Measurements from ENCODE around the gene D2HGDH.

D2HGDH gene

DNA sequence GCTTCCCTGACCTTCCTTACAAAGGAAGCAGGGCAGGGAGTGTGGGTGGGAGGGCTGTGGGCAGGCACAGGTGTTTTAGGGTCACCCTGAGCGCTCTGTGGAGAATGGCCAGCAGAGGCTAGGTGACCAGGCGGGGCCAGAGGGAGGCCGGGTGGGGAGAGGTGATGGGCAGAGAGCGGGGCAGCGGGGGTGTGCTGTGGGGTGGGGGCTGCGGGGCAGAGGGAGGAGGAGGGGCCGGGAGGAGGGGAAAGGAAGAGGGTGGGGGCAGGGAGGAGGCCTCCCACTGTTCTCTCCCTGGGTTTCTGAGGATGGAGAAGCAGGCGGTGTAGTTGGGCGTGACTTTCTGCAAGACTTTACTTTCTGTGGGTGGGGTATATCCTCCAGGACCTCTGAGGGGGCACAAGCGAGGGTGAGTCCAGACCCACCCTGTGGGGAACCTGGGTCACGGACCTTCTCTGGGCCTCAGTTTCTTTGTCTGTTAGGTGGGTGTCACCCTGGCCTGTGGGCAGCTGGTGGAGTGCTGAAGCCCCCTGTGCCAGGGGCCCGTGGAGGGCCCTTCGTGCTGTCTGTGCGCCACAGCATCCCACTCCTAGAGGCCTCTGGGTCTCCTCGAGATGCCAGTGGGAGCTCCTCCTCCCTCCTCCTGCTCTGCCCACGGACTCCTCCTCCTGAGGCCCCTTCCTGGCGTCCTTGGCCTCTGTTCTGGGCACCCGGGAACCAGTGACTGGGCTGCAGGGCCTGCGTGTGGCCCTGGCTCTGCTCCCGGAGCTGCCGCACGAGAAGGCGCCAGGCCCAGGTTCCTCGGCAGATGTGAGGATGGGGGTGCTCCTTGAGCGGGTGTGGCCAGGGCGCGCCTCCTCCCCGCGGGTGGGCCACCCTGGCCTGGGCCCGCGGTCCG lies 68.2 kb downstream of the D2HGDH start:
- Histone ChIP-seq H2BK12ac (ENCODE audit: low read length in 2 of 2) (no peak overlapping the region), H3K4me2 (ENCODE audit: low read length, poor library complexity, severe bottlenecking) (no peak overlapping the region), H3K9me3 (ENCODE audit: control insufficient read depth, low read length) (no peaks in the 10 kb centered on the region), H3K36me3 (ENCODE audit: control insufficient read depth in 1 of 2, insufficient read depth in 2 of 2, low read depth in 1 of 2, low read length in 2 of 2) (peaks cover 0 to 4% of the 10 kb centered on the region in 2 experiments), H3K79me1 (replicated peaks; ENCODE audit: low read length, poor library complexity, severe bottlenecking) (no peaks in the 10 kb centered on the region), H3K14ac (ENCODE audit: low read length in 2 of 2) (no peak overlapping the region), H4K8ac (ENCODE audit: low read length) (peak overlapping the region; percentile 69), H2BK5ac (ENCODE audit: low read depth, low read length, poor library complexity, severe bottlenecking) (no peak overlapping the region), H3K4ac (ENCODE audit: low read depth in 1 of 2, low read length in 2 of 2) (no peak overlapping the region), H3K27me3 (ENCODE audit: control insufficient read depth in 1 of 2, insufficient read depth in 1 of 2, low read length in 2 of 2) (peaks cover 0 to 49% of the 10 kb centered on the region in 2 experiments), H3K4me1 (ENCODE audit: control insufficient read depth, insufficient read depth, low read depth, low read length) (peaks cover 11% of the 10 kb centered on the region), H3K23ac (ENCODE audit: low read length in 2 of 2) (no peak overlapping the region), H3K9ac (ENCODE audit: low read length) (no peak overlapping the region), H2AFZ (ENCODE audit: low read depth, low read length) (no peak overlapping the region), H3K18ac (ENCODE audit: low read depth in 1 of 2, low read length in 2 of 2) (no peak overlapping the region), H2AK5ac (ENCODE audit: low read length, severe bottlenecking) (no peak overlapping the region), H2BK15ac (ENCODE audit: low read depth, poor library complexity, severe bottlenecking) (no peak overlapping the region), H4K91ac (ENCODE audit: low read length) (no peak overlapping the region), H3K27ac (ENCODE audit: low read length, poor library complexity, severe bottlenecking) (no peak overlapping the region), H2BK120ac (ENCODE audit: low read depth, low read length) (no peak overlapping the region), H3K4me3 (ENCODE audit: insufficient read depth in 1 of 2, low read depth in 1 of 2, low read length in 2 of 2) (peak overlapping the region in 1 of 2 experiments; percentile 71)
- DNase-seq: no peak
- WGBS: 92% methylated on average over 21 of the region's 32 CpGs

DNA sequence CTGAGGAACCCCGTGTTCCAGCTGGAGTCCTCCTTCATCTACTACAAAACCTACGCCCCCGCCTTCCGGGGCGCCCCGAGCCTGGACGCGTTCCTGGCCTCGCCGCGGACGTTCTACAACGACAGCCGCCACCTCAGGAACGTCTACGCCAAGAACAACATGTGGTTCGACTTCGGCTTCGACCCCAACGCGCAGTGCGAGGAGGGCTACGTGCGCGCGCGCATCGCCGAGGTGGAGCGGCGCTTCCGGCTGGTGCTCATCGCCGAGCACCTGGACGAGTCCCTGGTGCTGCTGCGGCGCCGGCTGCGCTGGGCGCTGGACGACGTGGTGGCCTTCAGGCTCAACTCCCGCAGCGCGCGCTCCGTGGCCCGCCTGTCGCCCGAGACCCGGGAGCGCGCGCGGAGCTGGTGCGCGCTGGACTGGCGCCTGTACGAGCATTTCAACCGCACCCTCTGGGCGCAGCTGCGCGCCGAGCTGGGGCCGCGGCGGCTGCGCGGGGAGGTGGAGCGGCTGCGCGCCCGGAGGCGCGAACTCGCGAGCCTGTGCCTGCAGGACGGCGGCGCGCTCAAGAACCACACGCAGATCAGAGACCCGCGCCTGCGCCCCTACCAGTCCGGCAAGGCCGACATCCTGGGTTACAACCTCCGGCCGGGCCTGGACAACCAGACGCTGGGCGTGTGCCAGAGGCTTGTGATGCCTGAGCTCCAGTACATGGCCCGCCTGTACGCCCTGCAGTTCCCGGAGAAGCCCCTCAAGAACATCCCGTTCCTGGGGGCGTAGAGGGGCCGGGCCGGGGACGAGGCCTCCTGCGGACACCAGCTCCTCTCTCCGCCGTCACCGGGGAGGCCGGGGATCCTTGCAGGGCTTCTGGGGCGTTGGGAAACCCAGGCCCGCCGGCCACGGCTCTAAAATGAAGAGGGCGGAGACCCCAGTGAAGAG lies 69.2 kb downstream of the D2HGDH start:
- H3K9me3 ChIP-seq (ENCODE audit: control insufficient read depth, low read length): no peaks in the 10 kb centered on the region
- H3K14ac ChIP-seq (ENCODE audit: low read length in 2 of 2): peak overlapping the region in 1 of 2 experiments; percentile 80
- H3K4me3 ChIP-seq (ENCODE audit: insufficient read depth in 1 of 2, low read depth in 1 of 2, low read length in 2 of 2): peak overlapping the region in 1 of 2 experiments; percentile 71
- H3K27me3 ChIP-seq (ENCODE audit: control insufficient read depth in 1 of 2, insufficient read depth in 1 of 2, low read length in 2 of 2): peaks cover under 1 to 41% of the 10 kb centered on the region in 2 experiments
- H3K27ac ChIP-seq (ENCODE audit: low read length, poor library complexity, severe bottlenecking): no peak overlapping the region
- H4K8ac ChIP-seq (ENCODE audit: low read length): peak overlapping the region; percentile 69
- no peak overlapping the region for H2BK5ac ChIP-seq (ENCODE audit: low read depth, low read length, poor library complexity, severe bottlenecking)
- H3K79me1 ChIP-seq (replicated peaks; ENCODE audit: low read length, poor library complexity, severe bottlenecking): no peaks in the 10 kb centered on the region
- DNase-seq: no peak
- H2AK5ac ChIP-seq (ENCODE audit: low read length, severe bottlenecking): no peak overlapping the region
- H2AFZ ChIP-seq (ENCODE audit: low read depth, low read length): no peak overlapping the region
- peaks cover 0 to 4% of the 10 kb centered on the region in 2 experiments for H3K36me3 ChIP-seq (ENCODE audit: control insufficient read depth in 1 of 2, insufficient read depth in 2 of 2, low read depth in 1 of 2, low read length in 2 of 2)
- H2BK12ac ChIP-seq (ENCODE audit: low read length in 2 of 2): peak overlapping the region; percentile 41 to 80
- H3K18ac ChIP-seq (ENCODE audit: low read depth in 1 of 2, low read length in 2 of 2): peak overlapping the region; percentile 70 to 73
- 85% methylated on average over 109 of the region's 109 CpGs for WGBS
- H2BK15ac ChIP-seq (ENCODE audit: low read depth, poor library complexity, severe bottlenecking): peak overlapping the region; percentile 67
- H3K9ac ChIP-seq (ENCODE audit: low read length): peak overlapping the region; percentile 18
- peaks cover 11% of the 10 kb centered on the region for H3K4me1 ChIP-seq (ENCODE audit: control insufficient read depth, insufficient read depth, low read depth, low read length)
- no peak overlapping the region for H3K23ac ChIP-seq (ENCODE audit: low read length in 2 of 2)
- no peak overlapping the region for H3K4me2 ChIP-seq (ENCODE audit: low read length, poor library complexity, severe bottlenecking)
- no peak overlapping the region for H2BK120ac ChIP-seq (ENCODE audit: low read depth, low read length)
- peak overlapping the region in 1 of 2 experiments; percentile 11 for H3K4ac ChIP-seq (ENCODE audit: low read depth in 1 of 2, low read length in 2 of 2)
- H4K91ac ChIP-seq (ENCODE audit: low read length): peak overlapping the region; percentile 39

DNA sequence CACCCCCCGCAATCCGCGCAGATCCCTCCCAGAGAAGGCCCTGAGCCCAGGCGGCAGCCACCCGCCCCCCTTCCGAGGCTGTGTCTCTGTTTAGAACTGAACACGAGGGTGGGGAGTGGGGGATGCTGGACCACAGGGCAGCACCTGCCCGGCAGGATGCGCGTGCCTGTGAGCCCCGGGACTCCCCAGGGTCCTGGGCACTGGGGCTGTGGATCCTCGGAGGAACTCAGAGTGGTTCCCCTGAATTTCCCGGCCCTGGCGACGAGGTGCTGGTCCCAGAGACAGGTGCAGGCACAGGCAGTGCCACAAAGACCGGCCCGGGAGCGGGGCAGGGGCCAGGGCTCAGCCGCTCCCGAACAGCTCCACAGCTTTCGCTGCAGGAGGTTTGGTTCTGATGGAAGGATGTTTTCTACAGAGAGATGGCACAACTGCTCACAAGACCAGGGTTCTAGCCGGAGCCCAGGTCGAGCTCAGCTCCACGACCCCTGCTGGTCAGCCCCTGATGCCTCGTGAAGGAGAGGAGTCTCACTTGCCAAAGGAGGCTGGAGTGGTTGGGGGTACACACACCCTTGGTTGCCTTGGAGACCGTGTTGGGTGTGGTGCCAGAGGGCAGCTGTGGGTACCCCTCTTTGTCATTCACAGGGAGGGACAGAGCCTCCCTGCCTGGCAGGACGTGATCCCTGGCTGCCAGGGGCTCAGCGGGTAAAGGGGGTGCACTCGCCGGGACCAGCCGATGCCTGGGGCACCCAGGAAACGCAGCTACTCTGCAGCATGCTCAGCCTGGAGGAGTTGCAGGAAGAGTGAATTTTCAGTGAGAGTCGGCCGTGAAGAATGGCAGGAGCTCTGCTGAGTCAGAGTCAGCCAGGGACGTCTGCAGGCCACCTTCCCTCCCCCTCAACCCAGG lies 70.1 kb downstream of the D2HGDH start:
- peak overlapping the region; percentile 67 for H2BK15ac ChIP-seq (ENCODE audit: low read depth, poor library complexity, severe bottlenecking)
- no peak overlapping the region for H2BK5ac ChIP-seq (ENCODE audit: low read depth, low read length, poor library complexity, severe bottlenecking)
- H3K36me3 ChIP-seq (ENCODE audit: control insufficient read depth in 1 of 2, insufficient read depth in 2 of 2, low read depth in 1 of 2, low read length in 2 of 2): peaks cover 0 to 4% of the 10 kb centered on the region in 2 experiments
- 82% methylated on average over 32 of the region's 35 CpGs for WGBS
- peaks cover 11% of the 10 kb centered on the region for H3K4me1 ChIP-seq (ENCODE audit: control insufficient read depth, insufficient read depth, low read depth, low read length)
- peak overlapping the region in 1 of 2 experiments; percentile 14 for H3K23ac ChIP-seq (ENCODE audit: low read length in 2 of 2)
- no peak overlapping the region for H2AFZ ChIP-seq (ENCODE audit: low read depth, low read length)
- H3K4me3 ChIP-seq (ENCODE audit: insufficient read depth in 1 of 2, low read depth in 1 of 2, low read length in 2 of 2): peak overlapping the region in 1 of 2 experiments; percentile 71
- H2BK12ac ChIP-seq (ENCODE audit: low read length in 2 of 2): peak overlapping the region; percentile 87 to 98
- peak; percentile 46 for DNase-seq
- H4K8ac ChIP-seq (ENCODE audit: low read length): peak overlapping the region; percentile 97
- H3K18ac ChIP-seq (ENCODE audit: low read depth in 1 of 2, low read length in 2 of 2): peak overlapping the region; percentile 90 to 97
- peaks cover 6 to 46% of the 10 kb centered on the region in 2 experiments for H3K27me3 ChIP-seq (ENCODE audit: control insufficient read depth in 1 of 2, insufficient read depth in 1 of 2, low read length in 2 of 2)
- peak overlapping the region; percentile 100 for H4K91ac ChIP-seq (ENCODE audit: low read length)
- no peak overlapping the region for H3K27ac ChIP-seq (ENCODE audit: low read length, poor library complexity, severe bottlenecking)
- H3K14ac ChIP-seq (ENCODE audit: low read length in 2 of 2): peak overlapping the region in 1 of 2 experiments; percentile 96
- H3K9me3 ChIP-seq (ENCODE audit: control insufficient read depth, low read length): no peaks in the 10 kb centered on the region
- H3K79me1 ChIP-seq (replicated peaks; ENCODE audit: low read length, poor library complexity, severe bottlenecking): no peaks in the 10 kb centered on the region
- H3K4ac ChIP-seq (ENCODE audit: low read depth in 1 of 2, low read length in 2 of 2): peak overlapping the region; percentile 92 to 96
- peak overlapping the region; percentile 51 for H2AK5ac ChIP-seq (ENCODE audit: low read length, severe bottlenecking)
- H2BK120ac ChIP-seq (ENCODE audit: low read depth, low read length): peak overlapping the region; percentile 96
- peak overlapping the region; percentile 13 for H3K4me2 ChIP-seq (ENCODE audit: low read length, poor library complexity, severe bottlenecking)
- peak overlapping the region; percentile 18 for H3K9ac ChIP-seq (ENCODE audit: low read length)
